ENCODE data around the gene ZFYVE26.

DNA sequence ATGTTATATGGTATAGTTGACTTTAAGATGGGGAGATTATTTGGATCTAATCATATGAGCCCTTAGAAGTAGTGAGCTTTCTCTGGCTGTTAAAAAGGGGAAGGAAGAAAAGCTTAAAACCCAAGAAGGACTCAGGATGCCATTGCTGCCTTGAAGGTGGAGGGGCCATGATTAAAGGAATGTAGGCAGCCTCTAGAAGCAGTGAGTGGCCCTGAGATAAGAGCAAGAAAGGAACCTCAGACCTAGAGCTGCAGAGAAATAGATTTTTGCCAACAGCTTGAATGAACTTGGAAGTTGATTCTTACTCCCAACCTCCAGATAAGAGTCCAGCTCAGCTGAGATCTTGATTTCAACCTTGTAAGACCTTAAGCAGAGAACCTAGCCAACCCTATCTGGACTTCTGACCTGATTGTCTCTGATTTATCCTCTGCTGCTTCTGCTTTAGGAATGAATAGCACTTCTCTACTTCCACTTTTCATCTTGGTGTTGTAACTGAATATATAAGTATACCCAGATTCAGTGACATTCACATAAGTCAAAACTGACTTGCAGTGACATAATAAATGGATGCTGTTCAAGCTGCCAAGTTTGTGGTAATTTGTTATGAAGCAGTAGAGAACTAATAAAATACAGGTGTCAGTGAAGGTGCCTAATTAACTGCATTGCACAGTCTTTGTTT lies 36.7 kb upstream of the ZFYVE26 start:
- TF ChIP-seq, protein P1, sequence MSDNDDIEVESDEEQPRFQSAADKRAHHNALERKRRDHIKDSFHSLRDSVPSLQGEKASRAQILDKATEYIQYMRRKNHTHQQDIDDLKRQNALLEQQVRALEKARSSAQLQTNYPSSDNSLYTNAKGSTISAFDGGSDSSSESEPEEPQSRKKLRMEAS (IDR thresholded peaks at IDR 0.05; ENCODE audit: low read depth, low read length) = no peak
- TF ChIP-seq, protein P2, sequence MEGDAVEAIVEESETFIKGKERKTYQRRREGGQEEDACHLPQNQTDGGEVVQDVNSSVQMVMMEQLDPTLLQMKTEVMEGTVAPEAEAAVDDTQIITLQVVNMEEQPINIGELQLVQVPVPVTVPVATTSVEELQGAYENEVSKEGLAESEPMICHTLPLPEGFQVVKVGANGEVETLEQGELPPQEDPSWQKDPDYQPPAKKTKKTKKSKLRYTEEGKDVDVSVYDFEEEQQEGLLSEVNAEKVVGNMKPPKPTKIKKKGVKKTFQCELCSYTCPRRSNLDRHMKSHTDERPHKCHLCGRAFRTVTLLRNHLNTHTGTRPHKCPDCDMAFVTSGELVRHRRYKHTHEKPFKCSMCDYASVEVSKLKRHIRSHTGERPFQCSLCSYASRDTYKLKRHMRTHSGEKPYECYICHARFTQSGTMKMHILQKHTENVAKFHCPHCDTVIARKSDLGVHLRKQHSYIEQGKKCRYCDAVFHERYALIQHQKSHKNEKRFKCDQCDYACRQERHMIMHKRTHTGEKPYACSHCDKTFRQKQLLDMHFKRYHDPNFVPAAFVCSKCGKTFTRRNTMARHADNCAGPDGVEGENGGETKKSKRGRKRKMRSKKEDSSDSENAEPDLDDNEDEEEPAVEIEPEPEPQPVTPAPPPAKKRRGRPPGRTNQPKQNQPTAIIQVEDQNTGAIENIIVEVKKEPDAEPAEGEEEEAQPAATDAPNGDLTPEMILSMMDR (IDR thresholded peaks at IDR 0.05; ENCODE audit: low read depth, low read length) = no peak
- TF ChIP-seq POLR2A (IDR thresholded peaks at IDR 0.05; ENCODE audit: extremely low read depth, insufficient read length) = no peak
- no peak for TF ChIP-seq MYC (IDR thresholded peaks at IDR 0.05; ENCODE audit: low read depth, low read length)
